Right cardiac atrium (tissue), 5 donors: Measurements from ENCODE around the gene GJC2. TPM values are rescaled to one million over a fixed set of nuclear protein-coding genes. Genes with fewer than 3 reads are reported as not detected.

Experiments
- ATAC-seq, 2 donors: fragments of 200-7000 bp; cut with Tn5 transposase; one replicate each; pipeline versions ENCODE4 v1.8.0 to v1.9.1; 2020; ENCODE audit warnings: moderate library complexity in 2 of 2, mild to moderate bottlenecking in 1 of 2
- DNase-seq, 3 donors: peaks; one replicate each; pipeline ENCODE4 v3.0.0-alpha.2; 2020
- H3K27ac ChIP-seq: one replicate; pipeline ENCODE4 v1.5.1; 2013; ENCODE audit warnings: mild to moderate bottlenecking, low read length, control low read depth, moderate library complexity
- H3K27me3 ChIP-seq: one replicate; pipeline ENCODE4 v1.6.1; 2013; ENCODE audit not compliant: control insufficient read depth, insufficient read depth
- H3K4me1 ChIP-seq: one replicate; pipeline ENCODE4 v1.6.1; 2013; ENCODE audit warnings: low read length; ENCODE audit not compliant: control insufficient read depth, insufficient read depth
- H3K4me3 ChIP-seq: one replicate; pipeline ENCODE4 v1.5.1; 2013; ENCODE audit warnings: low read length, control low read depth
- H3K9me3 ChIP-seq: one replicate; pipeline ENCODE4 v1.6.1; 2013; ENCODE audit warnings: low read length; ENCODE audit not compliant: control insufficient read depth
- WGBS: extraction: QIAGEN DNeasy Blood & Tissue Kit; methylation state at CpG from one replicate; pipeline ENCODE4 v1.1.7; 2013; 5-methylcytosine and 5-hydroxymethylcytosine counted together
- intact Hi-C, 4 donors: fragments of 100-400 bp; cut with DNase I; formaldehyde crosslinking; loops; one replicate each; pipeline versions ENCODE4 v1.11.0 to v1.14.0; 2022 to 2023
- polyA plus RNA-seq: library from polyadenylated mRNA; stranded (reverse); fragments of 200-250 nt; gene quantifications from one replicate; pipeline ENCODE4 v1.2.3, GENCODE V29; 2013
- total RNA-seq, 4 donors: library from RNA; stranded (reverse); fragmentation: NEBNext Ultra II Directional; extraction: Animal tissue kit (Norgen Biotek cat#: 25700); gene quantifications; one replicate each; pipeline ENCODE4 v1.2.1, GENCODE V29; 2021
- donor health status: healthy with polysubstance abuse.
- donor health status: DM: no; HTN: yes; CAD: no.
- donor health status: DM: no; HTN: no; CAD: no.
- donor health status: DM: no; HTN: yes; CAD: no; lungs with severe emphysema.
- donor health status: DM: yes; HTN: yes; CAD: no.

The GJC2 gene
- total and polyA plus RNA-seq, 5 donors: 1.2 to 2.2 (median 1.6) TPM

DNA sequence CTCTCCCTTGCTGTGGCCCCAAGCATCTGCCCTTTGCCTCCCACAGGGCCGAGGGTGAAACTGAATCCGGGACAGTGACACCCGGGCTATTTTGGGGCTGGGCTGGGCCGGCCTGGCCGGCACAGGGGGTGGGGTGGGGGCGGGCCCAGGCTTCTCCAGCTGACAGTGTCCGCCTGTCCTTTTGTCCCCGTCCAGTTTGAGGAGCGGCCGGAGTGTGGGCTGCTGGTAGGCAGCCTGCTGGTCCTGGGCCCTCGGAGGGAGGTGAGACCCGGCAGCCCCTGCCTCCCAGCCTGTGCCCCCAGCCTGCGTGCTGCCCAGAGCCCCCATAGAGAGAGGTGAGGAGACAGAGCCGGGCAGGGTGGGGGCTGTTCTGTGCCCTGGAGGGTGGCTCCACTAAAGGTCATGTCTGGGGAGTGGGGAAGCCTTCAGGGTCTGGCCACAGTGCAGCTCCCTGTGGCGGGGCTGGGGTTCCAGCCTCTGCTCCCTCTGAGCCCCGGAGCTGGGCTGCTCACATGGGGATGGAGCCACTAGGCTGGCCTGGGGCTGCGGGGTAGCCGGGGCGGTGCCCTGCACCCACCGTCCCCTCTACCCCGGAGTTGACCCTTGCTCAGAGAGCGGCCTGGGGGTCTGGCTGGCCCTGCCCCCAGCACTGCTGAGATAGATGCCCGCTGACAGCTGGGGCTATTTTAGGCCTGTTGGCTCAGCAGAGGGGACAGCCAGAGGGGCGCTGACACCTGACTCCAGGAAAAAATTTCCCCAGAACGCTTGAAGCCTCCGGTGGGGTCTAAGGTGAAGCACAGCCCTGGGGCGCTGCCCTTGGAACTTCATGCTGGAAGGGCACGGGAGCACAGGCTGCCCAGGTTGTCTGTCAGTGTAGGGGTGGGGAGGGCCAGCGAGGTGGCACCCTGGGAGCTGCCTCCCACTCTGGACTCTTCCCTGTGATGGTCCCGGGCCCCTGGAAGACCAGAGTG, 58.4 kb downstream of the GJC2 start, which contains the start of gene OBSCN:
Gene OBSCN (plus strand): TSS at position 194 of the 971 bp plus-strand sequence. CDS start 3,740 bp downstream, outside the sequence.
- Histone ChIP-seq H3K4me1 (no peaks in the 10 kb centered on the region), H3K4me3 (peak within 1 kb of the TSS; percentile 59), H3K27ac (peak within 1 kb of the TSS; percentile 86), H3K9me3 (no peaks in the 10 kb centered on the region), H3K27me3 (no peaks in the 10 kb centered on the region)
- intact Hi-C loops: no loop called here
- peak; percentile 66 to 69 for ATAC-seq
- peak; percentile 46 to 81 (median 73) for DNase-seq
- WGBS: 31% methylated on average over 30 of the region's 30 CpGs

DNA sequence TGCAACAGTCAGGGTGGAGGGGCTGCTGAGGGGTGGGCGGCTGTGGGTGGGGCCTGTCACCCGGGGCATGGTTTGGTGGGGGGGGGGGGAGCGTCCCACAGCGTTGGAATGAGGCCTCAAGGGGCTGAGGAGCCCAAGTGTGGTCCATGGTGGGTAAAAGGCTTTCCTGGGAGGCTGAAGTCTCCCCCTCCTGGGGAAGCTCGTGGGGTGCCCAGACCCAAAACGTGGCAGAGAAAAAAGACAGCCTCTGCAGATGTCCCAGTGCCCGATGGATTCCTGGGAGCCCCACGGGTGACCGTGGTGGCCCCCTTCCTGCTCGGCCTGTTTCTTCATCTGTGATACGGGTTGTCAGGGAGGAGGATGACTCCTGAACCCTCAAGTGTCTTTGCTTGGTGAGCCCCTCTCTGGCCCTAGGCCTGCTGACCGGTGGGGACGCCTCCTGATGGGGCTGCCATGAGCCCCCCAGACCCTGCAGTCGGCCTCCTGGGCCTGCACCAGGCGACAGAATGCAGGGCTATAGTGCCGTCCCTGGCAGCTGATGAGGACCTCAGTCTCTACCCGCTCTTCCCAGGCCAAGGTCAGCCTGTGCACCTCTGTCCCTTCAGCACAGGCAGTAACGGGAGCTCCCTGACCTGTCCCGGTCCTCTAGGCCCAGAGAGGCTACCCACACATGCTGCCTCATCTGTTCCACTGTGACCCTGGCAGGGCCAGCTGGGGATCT, 59.3 kb downstream of the GJC2 start:
- Histone ChIP-seq H3K4me3 (peak overlapping the region; percentile 59), H3K9me3 (no peaks in the 10 kb centered on the region), H3K27ac (peak overlapping the region; percentile 86), H3K4me1 (no peaks in the 10 kb centered on the region), H3K27me3 (no peaks in the 10 kb centered on the region)
- intact Hi-C loops: no loop called here
- DNase-seq (no peak), ATAC-seq (no peak)
- 50% methylated on average over 19 of the region's 19 CpGs for WGBS

Other genes starting within 250 kb of the GJC2 start
- 1 to 10 TPM in 2 of 4 donors, under 1 TPM in 2; 0.60 to 1.8 (median 1.2) TPM for gene WNT9A, start 202.0 kb upstream of the GJC2 start, total RNA-seq
- 0.63 TPM for gene WNT9A, start 202.0 kb upstream of the GJC2 start, polyA plus RNA-seq
- not detected for gene WNT3A, start 142.9 kb upstream of the GJC2 start, total RNA-seq
- gene WNT3A, start 142.9 kb upstream of the GJC2 start, polyA plus RNA-seq: not detected
- 100 to 1,000 TPM; 299 to 395 (median 364) TPM for gene ARF1, start 67.2 kb upstream of the GJC2 start, total RNA-seq
- 340 TPM for gene ARF1, start 67.2 kb upstream of the GJC2 start, polyA plus RNA-seq
- gene C1orf35, start 46.6 kb upstream of the GJC2 start, total RNA-seq: 1 to 10 TPM; 6.3 to 8.6 (median 7.4) TPM
- gene C1orf35, start 46.6 kb upstream of the GJC2 start, polyA plus RNA-seq: 7.9 TPM
- gene MRPL55, start 40.6 kb upstream of the GJC2 start, total RNA-seq: 10 to 100 TPM; 51.6 to 56.5 (median 52.8) TPM
- gene MRPL55, start 40.6 kb upstream of the GJC2 start, polyA plus RNA-seq: 103 TPM
- 100 to 1,000 TPM; 151 to 202 (median 169) TPM for gene GUK1, start 9.7 kb upstream of the GJC2 start, total RNA-seq
- gene GUK1, start 9.7 kb upstream of the GJC2 start, polyA plus RNA-seq: 315 TPM
- gene IBA57, start 15.9 kb downstream of the GJC2 start, total RNA-seq: 10 to 100 TPM in 2 of 4 donors, 1 to 10 TPM in 2; 8.3 to 12.0 (median 10.3) TPM
- 4.5 TPM for gene IBA57, start 15.9 kb downstream of the GJC2 start, polyA plus RNA-seq
- gene OBSCN, start 58.1 kb downstream of the GJC2 start, total RNA-seq: 100 to 1,000 TPM; 144 to 196 (median 183) TPM
- 234 TPM for gene OBSCN, start 58.1 kb downstream of the GJC2 start, polyA plus RNA-seq